Midbrain (tissue), 1 donor: ENCODE measurements around the gene GBX2.

Experiments used
- DNase-seq: peaks from one replicate; lab custom pipeline; 2025; lab: John Stamatoyannopoulos, UW

Gene GBX2

DNA sequence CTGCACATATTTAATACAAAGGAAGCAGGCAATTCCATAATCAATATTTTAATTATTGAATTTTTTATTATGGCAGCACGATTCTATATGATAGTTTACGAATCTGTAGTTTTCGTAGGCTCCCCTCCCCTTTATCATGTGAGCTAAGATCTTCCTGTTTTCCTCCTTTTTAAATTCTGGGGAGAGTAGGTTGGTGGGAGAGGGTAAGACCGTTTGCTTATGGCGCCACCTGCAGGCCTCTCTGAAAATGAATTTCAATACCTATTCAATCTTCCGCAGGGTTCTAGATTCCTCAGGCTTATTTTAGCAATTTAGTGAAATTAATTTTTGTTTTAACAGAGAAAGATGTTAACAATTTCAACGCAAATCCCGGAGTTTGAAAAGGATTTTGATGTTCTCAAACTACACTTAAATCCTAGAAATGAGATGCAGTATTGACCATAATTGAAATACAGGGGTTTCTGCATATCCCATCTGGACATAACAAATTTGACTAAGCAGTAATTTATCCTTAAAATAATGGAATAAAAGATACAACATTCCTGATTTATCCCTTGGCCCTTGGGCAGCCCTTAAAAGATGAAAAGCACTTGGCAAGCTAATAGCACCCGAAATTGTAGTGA, 12.8 kb upstream of the GBX2 start:
- DNase-seq: peak; percentile 45

- no peak for DNase-seq
Observed at GRCh38 chr2:236180076-236180816, 12.1 kb upstream of the GBX2 start.

DNA sequence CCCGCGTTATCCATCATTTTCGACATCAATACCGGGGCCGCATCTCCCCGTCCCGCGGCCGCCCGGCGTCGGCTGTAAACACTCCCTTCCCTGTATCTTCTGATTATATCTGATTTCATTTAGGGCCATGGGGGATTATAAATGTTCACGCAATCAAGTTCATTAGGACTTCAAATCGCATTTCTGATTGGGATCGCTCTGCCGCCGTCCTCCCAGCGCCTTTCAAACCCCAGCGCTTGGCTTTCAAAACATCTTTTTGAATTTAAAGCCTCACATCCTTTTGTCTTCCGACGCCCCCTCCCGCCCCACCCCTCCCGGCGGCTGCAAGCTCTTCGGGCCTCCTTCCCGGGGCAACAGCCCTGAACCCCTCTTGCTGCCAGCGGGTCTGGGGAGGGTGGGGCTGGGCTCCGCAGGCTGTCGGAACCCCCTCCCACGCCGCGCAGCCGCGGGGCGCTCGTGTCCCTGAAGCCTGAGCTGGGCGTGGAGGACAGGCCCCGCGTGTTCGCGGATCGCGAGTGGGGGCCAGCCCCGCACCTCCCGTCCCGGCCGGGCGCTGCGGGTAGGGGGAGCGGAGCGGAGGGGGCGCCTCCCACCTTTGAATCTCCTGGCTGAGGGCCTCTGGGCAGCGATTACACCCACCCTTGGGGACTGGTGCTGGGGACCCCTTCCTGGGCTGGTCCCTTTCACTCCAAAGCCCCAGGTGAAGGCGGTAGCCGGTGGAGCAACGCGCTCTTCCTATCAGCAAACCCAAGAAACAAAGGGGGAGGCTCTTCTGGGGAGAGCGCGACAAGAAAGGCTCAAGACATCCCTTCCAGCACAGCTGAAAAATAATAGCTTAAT, 11.3 kb upstream of the GBX2 start:
- DNase-seq: no peak

- DNase-seq: no peak
Observed at GRCh38 chr2:236178890-236179235, 10.7 kb upstream of the GBX2 start.

GRCh38 chr2:236177967-236178889, 10.0 kb upstream of the GBX2 start:
- DNase-seq: peak; percentile 56

DNA sequence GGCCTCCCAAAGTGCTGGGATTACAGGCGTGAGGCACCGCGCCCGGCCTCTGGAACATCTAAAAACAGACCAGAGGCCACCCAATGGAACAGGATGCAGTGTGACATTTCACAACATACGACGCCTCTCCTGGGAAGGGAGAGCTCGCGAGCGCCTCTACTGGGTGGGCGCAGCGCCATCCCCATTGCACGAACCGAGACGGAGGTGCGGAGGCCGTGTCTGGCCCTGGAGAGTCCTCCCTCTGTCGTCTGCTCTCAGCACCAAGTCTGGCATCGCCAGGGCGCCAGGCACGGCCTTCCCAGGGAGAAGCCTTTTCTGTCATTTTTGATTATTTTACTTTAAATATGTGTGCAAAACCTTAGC, 9.4 kb upstream of the GBX2 start:
- no peak for DNase-seq

GRCh38 chr2:236176951-236177350, 8.8 kb upstream of the GBX2 start:
- no peak for DNase-seq

GRCh38 chr2:236176417-236176816, 8.2 kb upstream of the GBX2 start:
- DNase-seq: no peak

DNA sequence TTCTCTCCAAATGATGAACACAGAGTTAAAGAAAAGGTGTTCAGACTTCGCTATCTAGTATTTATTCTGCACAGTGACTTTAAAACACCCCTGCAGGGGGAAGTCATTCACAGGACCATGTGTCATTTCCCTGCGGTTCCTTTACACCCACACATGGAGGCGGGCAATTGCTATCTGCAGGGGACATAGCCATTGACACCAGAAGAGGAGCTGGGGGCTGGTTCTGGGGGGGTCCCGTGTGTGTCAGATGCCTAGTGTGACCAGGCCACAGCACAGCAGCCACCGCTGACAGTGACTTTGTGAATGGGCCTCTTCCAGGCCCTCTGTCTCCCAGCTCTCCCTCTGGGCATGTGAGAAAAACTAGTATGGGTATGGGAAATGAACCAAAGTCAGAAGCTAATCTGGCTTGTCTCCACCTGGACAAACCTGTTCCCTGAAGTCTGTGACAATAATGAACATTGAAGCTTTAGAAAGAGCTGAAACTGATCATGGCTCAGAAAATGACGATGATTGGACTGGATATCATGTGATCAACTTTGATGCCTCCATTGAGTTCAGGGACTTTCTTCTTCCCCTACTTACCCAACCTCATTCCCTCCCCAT, 7.5 kb upstream of the GBX2 start:
- no peak for DNase-seq

DNA sequence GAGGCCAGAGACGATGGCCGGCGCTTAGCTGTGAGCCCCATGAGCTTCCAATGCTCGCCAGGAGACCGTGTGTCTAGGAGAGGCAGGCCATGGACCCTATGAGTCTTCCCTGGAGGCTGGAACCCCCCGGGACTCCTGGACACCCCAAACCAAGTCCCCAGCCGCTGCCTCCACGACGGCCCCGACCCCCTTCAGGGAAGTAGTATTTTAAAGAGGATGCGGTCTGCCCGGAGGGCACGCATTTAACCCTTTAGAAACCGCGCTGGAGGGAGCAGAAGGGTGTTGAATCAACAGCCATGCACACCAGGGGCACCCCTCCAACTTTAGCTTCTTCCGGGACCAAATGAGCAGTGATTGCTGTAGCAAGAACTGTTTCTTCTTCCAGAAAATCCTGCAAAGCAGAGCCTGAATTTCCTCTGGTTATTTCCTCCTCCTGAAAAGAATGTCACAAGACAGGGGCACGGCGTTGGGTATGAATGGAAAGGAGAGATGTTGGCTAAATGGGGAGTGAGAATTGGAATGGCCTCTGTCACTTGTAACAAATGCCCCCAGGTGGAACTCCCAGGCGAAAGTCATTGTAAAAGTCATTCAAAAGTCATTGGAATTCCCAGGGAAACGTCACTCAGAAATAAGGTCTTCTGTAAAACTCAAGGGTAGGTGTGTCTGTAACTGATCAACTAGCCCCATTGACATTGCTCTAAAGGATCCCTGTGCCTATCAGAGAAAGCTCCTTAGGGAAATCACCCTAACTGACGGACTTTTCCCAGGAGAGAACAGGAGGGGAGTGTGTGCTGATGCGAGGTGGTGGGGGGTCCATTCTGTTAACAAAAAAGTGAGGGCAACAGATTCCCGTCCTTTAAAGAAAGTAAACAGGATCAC, 5.8 kb upstream of the GBX2 start:
- no peak for DNase-seq

DNA sequence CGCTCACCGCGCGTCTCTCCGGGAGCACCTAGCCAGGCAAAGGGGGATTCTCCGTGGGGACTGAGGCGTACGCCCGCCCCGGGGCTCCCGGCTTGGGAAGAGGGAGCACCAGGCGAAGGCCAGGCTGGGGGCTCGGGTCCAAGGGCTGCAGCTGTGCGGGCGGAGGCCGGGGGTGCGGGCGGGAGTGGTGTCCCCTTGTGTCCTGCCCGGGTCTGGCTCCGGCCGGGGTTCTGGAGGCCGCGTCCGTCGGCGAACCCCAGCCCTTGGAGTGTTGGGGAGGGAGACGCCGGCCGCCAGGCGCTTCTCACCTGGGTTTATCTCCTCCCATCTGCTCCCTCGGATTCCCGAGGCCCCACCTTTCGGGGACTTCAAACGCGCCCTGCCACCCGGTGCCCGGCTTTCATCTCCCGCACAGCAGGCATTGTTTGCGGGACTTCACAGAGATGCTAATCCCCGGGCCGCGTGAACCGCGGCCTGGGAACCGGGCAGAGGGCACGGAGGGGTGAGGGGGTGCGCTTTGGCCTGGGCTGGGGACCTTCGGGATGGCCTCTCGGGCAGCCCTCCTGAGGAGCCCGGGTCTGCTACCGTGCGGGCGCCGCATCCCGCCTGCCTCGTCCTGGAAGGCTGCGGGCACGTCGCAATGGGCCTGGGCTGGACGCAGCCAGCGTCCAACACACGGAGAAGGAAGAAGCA, 5.0 kb upstream of the GBX2 start:
- no peak for DNase-seq

DNA sequence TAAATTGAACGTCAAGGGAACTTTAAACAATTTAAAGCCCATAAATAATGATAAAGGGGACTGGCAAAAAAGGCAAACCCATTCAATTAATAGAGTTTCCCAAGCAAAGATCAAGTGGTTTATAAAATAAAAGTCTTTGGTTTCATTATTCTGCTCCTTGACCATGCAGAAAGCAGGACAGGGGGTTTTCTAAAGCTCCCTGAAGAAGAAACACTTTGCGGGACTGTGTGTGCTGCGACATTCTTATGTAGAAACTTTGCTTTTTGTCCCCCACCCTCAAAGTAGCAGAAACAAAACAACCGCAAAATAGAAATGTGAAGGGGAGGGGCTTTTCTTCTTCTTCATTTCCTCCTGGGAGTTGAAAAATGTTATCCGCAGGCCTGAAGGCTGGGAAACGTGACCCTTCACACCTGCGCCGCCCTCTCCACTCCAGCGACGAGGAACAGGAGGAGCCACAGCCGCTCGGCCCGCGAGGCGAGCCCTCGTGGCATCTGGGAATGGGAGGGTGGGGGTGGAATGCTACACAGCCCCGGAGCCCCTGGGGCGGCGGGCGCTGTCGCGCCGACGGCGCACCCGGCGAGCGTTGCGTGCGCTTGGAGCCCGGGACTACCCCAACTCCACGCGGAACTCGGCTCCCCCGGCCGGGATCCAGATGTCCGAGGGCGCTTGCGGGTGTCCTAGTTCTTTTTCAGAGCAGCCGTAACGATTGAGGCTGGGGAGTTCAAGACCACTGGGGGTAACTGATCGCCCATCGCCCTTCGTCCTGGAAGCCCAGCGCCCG, 4.3 kb upstream of the GBX2 start:
- no peak for DNase-seq

DNA sequence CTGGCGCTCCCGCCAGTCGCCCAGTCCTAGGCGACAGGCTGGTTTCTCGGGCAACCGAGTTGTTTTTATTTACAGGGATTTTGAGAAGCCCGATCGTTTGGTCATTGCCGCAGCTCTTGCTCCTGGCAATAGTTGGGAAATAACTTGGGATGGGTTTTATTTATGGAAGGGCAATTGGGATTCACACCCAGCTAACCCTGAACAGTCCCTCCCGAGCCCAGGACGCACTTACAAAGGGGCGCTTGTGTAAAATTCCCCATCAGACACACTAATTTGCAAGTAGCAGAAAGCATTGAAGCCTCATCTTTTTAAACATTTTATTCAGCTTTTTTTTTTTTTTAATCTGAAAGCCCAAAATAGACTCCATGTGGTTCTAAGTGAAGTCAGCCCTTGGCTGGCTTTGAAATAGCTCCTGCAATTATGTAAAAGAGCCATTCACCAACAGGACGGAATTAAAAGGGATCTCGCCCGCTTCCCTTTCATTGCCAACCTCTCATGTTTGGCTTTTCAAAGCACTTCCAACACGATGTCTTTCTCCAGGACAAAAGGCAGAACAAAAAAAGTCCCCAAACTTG, 3.6 kb upstream of the GBX2 start:
- peak; percentile 80 for DNase-seq

- DNase-seq: no peak
Observed at GRCh38 chr2:236171181-236171679, 3.0 kb upstream of the GBX2 start.

- no peak for DNase-seq
Observed at GRCh38 chr2:236170590-236171165, 2.5 kb upstream of the GBX2 start.

GRCh38 chr2:236169741-236170589, 1.8 kb upstream of the GBX2 start:
- DNase-seq: peak; percentile 29

DNA sequence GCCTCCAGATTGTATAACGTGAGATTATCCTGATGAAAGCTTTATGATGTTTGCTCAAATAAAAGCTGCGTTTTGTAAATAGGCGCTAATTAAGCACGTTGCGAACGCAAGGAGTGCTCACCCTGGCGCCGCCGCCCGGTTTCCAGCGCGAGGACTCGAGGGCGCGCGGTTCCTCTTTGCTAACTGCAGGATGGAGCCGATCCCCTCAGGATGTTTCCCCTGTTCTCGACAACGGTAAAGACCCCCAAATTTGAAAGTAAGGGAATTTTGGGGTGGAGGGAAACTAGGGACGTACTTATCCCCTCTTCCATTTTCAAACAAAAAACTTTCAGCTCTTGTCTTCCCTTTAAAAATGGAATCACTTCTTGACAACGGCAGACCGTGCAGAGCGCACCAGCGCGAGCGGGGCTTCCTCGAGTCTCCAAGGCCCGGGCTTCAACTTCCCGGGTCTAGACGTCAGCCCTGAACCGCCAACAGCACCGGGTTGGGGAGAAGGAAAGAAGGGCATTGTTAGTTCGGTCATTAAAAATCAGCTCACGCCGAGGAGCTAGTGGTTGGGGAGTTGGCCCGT, 1.1 kb upstream of the GBX2 start:
- peak; percentile 42 for DNase-seq
